ENCODE measurements around the gene ENDOV.

Gene ENDOV

GRCh38 chr17:80468242-80468641, 53.3 kb downstream of the ENDOV start:
- no peak for DNase-seq (ENCODE audit: low read depth in 2 of 2)

DNA sequence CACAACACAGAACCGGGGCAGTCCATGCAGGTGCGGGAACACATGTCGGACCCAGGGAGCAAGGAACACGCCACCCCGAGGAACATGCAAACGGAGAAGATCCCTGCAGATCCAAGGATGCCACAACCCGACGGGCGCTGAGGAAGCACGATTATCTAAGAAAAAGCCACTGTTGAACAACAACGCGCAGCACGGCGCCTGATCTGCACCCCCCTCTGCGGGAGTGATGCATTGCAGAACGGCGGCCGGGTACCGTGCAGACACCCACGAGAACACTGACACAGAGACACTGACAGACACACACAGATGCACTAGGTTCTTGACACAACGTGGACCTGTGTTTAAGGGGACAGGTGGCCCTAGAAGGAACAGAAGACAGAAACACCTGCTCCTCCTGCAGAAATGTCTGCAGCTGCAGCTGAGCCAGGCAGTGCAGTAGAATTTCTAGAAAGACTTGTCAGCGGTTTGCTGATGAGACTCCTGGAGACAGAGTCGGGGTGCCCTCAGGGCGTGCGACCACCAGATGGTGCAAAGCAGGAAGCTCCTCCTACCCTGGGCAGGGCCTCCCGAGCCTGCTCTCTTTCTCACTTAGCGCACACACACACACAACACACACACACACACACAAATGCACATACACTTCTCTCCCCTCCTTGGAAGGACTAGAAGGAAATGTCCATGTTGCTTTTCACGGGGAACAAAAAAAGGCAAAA, 54.0 kb downstream of the ENDOV start:
- no peak for DNase-seq (ENCODE audit: low read depth in 2 of 2)

DNA sequence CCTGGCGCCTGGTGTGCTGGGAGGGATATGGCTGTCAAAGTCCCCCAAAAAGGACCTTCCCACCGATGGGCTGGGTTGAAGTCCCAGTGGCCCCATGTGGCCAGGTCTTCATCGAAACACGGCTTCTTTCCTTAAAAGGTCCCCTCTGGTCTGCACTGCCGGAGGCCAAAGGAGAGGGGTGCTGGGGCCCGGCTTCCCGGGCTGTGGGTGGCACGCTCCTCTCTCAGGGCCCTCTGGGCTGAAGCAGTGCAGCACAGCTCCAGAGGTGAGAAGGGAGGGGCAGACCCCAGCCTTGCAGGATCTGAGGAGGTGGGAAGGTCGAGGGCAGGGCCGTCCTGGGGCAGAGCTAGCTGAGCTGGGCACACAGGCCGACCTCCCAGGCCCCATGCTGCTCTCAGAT, 54.7 kb downstream of the ENDOV start:
- no peak for DNase-seq (ENCODE audit: low read depth in 2 of 2)

GRCh38 chr17:80470603-80471002, 55.6 kb downstream of the ENDOV start:
- DNase-seq (ENCODE audit: low read depth in 2 of 2): no peak

DNA sequence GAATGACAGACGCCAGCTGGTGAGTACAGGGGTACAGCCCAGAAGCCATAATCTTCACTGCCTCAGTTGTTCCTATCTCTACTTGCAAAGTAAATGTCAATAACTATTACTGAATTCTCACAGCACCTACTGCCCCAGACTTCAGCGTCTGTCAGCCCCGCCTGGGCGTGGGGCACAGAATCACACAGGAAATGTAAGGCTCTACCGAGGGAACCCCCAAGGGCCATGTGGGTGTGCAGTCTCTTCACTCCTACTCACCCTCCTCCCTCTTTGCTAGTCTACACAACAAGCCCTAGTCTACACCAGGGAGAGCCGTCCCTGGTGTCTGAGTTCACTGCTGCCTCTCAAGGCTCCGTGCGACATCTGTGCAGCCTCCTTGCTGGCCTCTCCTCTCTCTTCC, 57.0 kb downstream of the ENDOV start:
- DNase-seq (ENCODE audit: low read depth in 2 of 2): no peak

DNA sequence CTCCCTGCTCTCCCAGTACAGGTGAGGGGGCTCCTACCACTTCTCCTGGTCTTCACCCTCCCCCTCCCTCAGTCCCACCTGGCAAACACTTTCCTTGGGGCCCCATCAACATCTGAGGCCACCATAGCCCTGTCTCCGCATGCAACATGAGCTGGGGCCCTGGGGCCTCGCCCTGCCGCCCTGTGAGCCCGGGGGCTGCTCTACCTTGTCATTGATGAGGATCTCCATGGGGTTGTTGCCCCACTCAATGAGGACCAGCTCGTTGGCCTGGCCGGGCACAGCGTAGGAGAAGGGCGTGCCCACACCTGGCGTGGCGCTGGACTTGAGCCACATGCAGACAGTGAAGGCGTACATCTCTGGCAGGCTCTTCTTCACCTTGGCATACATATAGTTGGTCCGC, 58.0 kb downstream of the ENDOV start:
- no peak for DNase-seq (ENCODE audit: low read depth in 2 of 2)

GRCh38 chr17:80473701-80474100, 58.7 kb downstream of the ENDOV start:
- DNase-seq (ENCODE audit: low read depth in 2 of 2): no peak

GRCh38 chr17:80474231-80474960, 59.4 kb downstream of the ENDOV start:
- no peak for DNase-seq (ENCODE audit: low read depth in 2 of 2)

DNA sequence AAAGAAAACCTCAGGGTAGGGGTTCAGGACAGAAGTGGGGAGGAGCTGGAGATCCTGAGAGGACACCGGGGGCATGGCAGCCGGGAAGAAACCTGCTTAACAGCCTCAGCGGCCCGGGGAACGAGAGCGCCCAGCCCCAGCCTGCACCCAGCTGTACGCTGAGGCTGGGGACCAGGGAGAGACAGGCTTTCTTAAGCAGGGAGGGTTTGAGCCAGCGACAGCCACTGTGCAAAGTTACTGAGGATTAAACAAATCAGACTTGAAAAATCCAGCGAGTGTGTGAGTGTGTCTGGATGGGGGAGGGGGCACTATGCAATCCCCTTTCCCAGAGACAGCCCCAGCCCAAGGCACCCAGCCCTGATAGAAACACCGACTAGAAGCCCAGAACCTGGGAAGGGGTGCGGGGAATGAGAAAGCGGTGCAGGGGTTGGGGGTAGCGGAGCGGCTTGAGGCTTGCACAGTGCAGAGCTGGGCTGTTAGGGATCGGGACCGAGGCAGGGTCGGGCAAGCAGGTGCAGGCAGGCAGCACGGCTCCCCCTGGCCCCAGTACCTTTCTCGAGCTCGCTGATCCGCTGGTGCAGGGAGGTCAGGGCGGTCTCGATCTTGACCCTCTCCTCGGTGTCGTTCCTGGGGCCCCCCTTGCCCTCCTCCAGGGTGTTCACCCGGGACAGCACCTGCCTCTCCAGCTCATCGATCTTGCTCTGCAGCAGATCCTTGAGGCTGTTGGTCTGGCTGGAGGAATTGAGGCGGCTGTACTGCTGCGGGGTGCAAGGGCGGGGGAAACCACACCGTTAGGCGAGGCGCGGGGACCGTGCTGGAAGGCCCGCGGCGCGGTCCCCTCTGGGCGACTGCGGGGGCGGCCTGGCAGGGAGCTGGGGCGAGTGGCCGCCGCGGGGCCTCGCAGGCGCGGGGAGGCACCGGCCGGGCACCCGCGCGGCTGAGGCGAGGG, 60.3 kb downstream of the ENDOV start:
- no peak for DNase-seq (ENCODE audit: low read depth in 2 of 2)

GRCh38 chr17:80475910-80476876, 61.2 kb downstream of the ENDOV start, which contains the start of gene NPTX1:
TSS of gene NPTX1 (minus strand) at chr17:80476607. CDS start at chr17:80476446, 161 bp downstream.
- DNase-seq (ENCODE audit: low read depth in 2 of 2): no peak

DNA sequence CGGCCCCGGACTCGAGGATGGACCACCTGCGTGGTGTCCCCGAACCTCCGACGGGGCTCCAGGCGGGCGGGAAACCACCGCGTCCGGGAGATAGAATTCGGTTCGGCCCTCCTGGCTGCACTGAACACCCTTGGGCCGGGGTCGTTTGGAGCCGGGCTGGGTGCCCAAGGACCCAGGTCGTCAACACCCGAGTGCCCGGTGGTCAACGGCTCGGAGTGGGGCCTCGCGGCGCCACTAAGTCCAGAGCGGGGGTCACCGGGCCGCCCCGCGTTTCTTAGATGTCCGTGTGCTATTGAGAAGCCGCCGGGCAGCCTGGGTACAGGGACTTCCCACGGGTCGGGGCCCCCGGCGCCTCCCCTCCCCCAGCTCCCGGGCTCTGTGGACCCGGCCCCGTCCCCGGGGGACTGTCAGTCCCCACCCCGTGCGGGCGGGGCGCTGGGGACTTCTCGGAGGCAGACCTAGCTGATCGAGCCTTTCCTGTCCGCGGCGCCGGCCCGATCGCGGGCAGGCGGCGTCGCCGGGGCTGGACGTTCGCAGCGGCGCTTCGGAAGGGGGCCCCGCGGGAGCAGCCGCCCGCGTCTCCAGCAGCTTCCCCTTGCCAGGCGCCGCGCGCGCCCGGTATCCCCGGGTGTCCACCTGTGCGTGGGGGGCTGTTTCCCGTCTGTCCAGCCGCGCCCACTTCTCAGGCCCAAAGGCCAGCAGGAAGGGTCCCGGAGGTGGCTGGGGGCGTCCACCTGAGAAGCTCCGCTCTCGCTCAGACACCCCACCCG, 62.1 kb downstream of the ENDOV start:
- no peak for DNase-seq (ENCODE audit: low read depth in 2 of 2)

- DNase-seq (ENCODE audit: low read depth in 2 of 2): no peak
Measured at GRCh38 chr17:80477647-80478478, 62.9 kb downstream of the ENDOV start.

- DNase-seq (ENCODE audit: low read depth in 2 of 2): no peak
Measured at GRCh38 chr17:80478487-80479245, 63.7 kb downstream of the ENDOV start.

DNA sequence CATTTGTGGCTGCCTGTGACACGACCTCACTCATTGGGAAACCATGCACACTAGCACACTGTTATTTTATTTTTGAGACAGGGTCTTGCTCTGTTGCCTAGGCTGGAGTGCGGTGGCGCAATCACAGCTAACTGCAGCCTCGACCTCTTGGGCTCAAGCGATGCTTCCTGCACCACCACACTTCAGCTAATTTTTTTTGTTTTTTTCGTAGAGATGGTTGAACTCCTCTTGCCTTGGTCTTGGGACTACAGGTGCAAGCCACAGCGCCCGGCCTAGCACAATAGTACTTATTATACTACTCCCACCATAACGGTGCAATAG, 64.2 kb downstream of the ENDOV start:
- DNase-seq (ENCODE audit: low read depth in 2 of 2): no peak

DNA sequence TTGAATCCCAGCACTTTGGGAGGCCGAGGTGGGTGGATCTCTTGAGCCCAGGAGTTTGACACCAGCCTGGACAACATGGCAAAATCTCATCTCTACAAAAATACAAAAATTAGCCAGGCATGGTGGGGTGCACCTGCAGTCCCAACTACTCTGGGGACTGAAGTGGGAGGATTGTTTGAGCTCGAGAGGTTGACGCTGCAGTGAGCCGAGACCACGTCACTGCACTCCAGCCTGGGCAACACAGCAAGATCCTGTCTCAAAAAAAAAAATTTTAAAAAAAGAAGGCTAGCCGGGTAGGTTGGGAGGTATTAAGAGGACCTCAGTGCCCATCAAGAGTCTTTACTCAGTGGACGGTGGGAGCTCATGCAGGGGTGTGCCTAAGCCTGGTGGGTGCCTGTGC, 65.3 kb downstream of the ENDOV start:
- DNase-seq (ENCODE audit: low read depth in 2 of 2): no peak

GRCh38 chr17:80481284-80482057, 66.5 kb downstream of the ENDOV start:
- DNase-seq (ENCODE audit: low read depth in 2 of 2): no peak

- DNase-seq (ENCODE audit: low read depth in 2 of 2): no peak
Measured at GRCh38 chr17:80482058-80482318, 67.0 kb downstream of the ENDOV start.
